HTERT RPE-1 (cell line): ENCODE results near the gene CXCL1.
"Not testable (repeated sequence)": the region's sequence is repeated elsewhere in the genome, so short reads cannot be mapped to it uniquely, and the experiment has no call there.

Experiments used
- in situ Hi-C: fragments of 300-500 bp; cut with MboI; formaldehyde crosslinking; loops from 4 replicates; pipeline ENCODE4 v1.14.3; 2020; ENCODE audit warnings: low sequenced_read_pairs

Gene CXCL1

DNA sequence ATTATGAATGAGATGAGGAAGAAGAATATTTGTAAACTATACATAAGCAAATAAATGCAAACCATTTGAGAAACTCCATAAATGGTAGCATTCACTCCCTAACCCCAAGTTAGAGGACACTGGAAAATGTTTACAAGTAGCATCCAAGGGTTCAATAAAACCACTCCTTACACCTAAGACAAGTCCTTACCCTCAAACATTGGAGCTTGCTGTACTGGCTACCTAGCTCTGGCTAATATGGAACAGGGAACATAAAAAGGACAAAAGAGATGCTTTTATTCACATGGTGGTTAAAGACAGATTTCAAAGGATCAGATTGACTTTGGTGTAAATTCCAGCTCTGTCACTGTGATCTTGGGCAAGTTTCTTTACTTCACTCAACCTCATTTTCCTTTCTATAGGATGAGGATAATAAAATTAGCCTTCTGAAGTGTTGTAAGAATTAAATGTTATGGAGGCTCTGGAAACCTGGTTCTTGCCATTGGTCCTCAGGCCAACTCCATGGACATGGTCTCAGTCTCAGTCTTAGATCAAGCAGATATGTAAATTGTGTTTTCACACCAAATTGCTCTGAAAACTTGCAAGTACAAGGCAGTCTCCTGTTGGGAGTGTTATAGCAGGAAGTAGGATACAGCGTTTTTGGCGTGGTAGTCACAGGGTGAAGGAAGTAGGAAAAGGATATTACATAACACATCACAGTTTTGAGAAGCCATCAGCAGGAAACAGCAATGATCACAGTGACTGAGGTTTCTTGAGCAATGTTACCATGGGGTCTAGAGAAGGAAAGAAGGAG lies 3.3 kb downstream of the CXCL1 start:
- in situ Hi-C loops, result no loop called here

GRCh38 chr4:73874386-73874785 lies 5.2 kb downstream of the CXCL1 start:
- in situ Hi-C loops, result no loop called here

- in situ Hi-C loops, result no loop called here
Observed at GRCh38 chr4:73875401-73875800, 6.2 kb downstream of the CXCL1 start.

GRCh38 chr4:73883306-73883705 lies 14.1 kb downstream of the CXCL1 start:
- in situ Hi-C loops, result no loop called here

DNA sequence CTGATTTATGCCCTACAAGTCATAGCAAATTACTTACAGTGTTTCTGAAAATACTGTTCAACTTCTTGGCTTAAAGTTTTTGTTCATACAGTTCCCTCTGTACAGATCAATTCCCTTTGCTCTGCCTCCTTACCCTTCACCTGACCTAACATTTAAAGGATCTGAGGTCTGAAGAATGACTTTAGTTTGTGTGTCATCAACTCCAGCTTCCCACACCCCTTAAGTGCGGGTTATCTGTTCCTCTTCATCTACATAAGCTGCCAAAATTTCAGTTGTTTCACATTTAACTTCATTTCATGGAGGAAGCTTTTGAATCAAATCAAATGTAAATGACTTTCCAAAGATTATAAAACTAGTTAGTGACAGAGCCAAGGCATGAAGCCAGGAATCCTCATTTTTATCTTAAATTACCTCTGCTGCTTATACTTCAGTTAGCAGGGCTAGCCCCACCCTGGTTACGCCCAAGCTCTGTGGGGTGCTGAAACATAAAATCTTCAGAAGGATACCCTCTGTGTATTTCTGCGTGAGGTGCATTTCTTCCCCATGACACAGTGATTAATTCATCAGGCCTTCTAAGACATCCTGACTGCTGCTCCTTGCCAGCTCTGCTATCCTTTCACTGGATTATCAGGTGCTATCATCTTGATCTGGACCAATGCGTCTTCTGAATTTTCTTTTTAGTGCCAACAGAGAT lies 16.5 kb downstream of the CXCL1 start:
- in situ Hi-C loops, result no loop called here

DNA sequence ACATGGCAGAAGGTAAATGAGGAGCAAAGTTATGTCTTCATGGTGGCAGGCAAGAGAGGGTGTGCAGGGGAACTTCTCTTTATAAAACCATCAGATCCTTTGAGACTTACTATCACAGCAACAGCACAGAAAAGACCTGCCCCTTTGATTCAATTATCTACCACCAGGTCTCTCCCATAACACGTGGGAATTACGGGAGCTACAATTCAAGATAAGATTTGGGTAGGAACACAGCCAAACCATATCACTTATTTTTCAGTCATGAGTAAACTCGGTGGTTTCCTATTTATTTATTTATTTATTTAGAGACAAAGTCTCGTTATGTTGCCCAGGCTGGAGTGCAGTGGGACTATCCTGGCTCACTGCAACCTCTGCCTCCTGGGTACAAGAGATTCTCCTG lies 22.1 kb downstream of the CXCL1 start:
- in situ Hi-C loops, result no loop called here

DNA sequence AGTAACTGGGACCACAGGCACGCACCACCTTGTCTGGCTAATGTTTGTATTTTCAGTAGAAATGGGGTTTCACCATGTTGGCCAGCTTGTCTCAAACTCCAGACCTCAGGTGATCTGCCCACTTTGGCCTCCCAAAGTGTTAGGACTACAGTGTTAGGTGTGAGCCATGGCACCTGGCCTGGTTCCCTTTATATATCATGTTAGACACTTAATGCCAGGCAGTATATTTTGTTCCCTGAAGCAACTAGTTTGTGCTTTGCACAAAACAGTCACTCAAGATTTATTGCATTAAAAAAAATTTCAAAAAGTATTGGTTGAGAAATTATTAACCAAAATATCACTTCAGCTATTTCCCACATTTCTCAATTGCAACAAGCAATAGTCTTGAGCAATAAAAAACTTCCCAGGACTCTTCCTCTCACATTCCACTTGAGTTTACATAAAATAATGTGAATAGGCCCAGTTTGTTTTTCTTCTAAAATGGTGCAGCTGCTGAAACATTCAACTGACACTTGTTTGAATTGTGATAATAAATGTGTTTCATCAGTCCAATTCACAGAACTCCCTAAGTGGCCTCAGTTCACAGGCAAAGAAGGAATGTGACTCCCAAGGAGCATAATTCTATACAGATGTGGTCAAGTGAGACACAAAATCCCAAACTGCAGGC lies 22.7 kb downstream of the CXCL1 start:
- in situ Hi-C loops, result no loop called here

GRCh38 chr4:73892966-73893365 lies 23.8 kb downstream of the CXCL1 start:
- in situ Hi-C loops, result no loop called here

- in situ Hi-C loops, result no loop called here
Observed at GRCh38 chr4:73894001-73894400, 24.8 kb downstream of the CXCL1 start.

GRCh38 chr4:73895201-73896175 lies 26.3 kb downstream of the CXCL1 start:
- in situ Hi-C loops, result no loop called here

GRCh38 chr4:73896416-73896815 lies 27.2 kb downstream of the CXCL1 start:
- in situ Hi-C loops, result no loop called here

DNA sequence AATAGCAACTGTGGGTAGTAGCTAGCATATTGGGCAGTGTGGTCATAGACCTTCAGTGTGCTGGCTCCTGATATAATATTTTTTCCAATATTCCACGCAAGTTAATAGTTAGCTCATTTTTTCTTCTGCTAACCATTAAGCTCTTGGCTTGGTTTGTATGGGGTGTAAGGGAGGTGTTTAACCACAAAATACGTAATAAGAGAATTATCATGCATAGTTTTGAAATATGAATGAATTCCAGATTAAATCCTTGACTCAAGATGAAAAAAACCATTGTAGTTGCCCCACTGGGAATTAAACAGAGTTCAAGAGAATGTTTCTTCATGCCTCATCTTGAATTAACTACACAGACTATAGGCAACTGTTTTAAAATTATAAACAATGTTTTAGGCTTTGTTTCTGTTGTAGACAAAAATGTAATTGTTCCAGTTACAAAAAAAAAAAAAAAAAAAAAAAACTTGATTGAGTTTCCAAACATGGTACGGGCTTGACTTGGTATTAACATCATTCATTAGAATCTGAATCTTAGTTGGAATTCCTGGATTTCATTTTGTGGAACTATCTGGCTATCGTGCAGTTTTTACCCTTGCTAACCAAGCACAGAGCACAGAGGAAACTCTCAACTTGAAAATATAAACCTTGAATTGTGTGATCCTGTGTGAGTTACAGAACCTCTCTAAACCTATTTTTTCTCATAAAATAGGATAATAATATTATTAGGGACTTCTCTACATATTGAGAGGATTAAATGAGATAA lies 28.4 kb downstream of the CXCL1 start:
- in situ Hi-C loops, result no loop called here

DNA sequence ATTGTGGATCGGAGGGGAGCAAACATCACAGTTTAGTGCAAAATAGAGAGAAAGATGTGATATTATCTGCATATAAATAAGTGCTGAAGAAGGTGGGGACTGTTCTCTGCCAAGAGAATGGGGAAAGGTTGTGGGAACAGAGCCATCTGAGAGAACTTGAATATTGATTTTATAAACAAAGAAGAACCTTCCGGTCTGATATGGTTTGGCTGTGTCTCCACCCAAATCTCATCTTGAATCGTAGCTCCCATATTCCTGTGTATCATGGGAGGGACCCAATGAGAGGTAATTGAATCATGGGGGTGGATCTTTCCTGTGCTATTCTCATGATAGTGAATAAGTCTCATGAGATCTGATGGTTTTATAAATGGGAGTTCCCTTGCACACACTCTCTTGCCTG lies 30.1 kb downstream of the CXCL1 start:
- in situ Hi-C loops, result not testable (repeated sequence)

DNA sequence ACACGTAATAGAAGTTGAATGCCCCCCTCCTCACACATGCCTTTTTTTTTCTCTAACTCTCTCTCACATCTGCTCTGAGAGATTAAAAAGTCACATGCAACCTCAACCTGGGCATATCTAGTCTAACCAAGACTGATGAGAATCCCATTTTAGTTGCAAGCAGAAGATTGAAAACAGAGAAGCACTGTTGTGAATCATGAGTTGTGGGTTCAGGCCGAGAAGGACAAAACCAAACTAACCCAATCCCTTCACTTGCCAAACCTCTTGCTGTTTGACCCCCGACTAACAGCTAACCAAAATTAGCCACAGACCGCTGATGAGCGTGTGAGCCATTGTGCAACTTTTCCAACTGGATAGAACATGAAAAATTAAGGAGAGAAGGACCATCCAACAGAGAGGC lies 31.8 kb downstream of the CXCL1 start:
- in situ Hi-C loops, result no loop called here

DNA sequence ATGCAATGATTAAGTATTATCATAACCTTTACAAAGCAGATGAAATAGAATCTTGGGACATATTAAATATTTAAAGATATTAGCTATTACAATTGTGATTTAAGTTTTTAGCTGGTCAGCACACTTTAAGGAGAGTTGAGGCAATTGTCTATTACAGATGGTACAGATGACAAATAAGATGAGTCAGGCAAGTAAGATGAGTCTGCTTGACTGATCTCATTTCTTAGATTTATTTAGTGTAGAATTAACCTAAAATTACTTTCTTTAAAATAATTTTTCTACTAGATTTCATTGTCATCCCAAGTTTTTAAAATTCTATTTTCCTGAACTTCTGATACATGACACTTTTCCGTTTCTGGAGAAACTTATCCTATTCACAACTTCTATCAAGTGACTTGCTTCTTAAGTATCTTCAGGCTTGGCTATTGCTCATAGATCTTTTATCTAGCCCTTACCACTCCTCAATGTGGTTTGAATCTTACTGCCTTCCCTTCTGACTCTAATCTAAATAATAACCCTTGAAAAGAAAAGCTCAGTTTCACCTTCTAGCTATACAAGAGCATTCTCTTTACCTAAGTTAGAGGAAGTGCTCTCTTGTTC lies 32.9 kb downstream of the CXCL1 start:
- in situ Hi-C loops, result no loop called here

DNA sequence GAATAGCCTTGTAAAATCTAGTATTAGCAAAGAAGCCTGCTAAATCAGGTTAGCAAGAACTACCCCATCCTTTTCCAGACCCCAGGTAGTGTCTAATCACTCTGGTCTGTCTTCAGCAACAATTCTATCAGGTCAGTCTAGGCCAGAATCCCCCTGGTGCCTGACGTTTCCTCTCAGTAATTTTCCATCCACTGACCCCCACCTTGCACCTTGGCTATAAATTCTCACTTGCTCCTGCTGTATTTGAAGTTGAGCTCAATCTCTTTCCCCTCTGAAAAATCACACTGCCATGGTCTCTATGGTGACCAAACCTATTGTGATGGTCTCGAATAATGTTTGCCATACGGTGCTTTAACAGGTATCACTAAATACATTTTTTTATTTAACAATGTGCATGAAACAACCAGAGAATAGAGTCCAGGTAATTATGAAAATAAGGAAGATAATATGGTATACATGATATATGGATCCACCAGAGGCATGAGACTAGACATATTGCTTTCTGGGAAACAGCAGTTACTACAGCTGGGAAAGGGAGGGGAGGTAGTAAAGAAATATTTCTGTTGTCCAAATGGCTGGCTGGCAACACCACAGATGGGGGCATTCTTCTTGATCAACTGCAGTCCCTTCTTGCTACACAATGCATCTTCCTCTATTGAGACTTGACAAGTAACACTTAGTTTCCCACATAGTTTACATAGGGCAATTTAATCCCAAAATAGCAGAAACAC lies 33.8 kb downstream of the CXCL1 start:
- in situ Hi-C loops, result no loop called here

- in situ Hi-C loops, result no loop called here
Observed at GRCh38 chr4:73904491-73904890, 35.3 kb downstream of the CXCL1 start.

DNA sequence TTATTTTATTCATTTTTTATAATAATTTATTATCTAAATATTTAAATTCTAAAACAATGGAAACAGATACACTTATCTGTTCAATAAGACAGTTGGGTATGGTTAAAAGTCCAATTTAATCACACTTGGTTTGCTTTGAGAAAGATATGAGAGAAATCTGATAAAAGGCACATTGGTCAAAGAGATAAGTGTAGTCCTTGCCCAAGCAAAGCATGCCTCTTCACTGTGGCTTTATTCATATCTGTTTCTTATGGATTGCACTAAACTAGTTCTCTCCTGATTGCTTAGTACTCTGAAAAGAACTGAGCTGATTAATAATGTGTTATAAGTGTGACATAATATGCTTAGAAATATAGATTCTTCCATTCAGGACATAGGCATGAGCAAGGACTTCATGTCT lies 39.8 kb downstream of the CXCL1 start:
- in situ Hi-C loops, result no loop called here

- in situ Hi-C loops, result no loop called here
Observed at GRCh38 chr4:73911746-73912145, 42.6 kb downstream of the CXCL1 start.
